ENCODE data around the gene PALLD. TPM values are rescaled to one million over a fixed set of nuclear protein-coding genes. Genes with fewer than 3 reads are reported as not detected.

Gene PALLD
- total RNA-seq, 2 experiments from 2014 or later: 0.49 to 0.78 TPM

- Histone ChIP-seq H3K27me3 (ENCODE audit: control insufficient read depth in 1 of 2, insufficient read depth in 2 of 2, low read length in 2 of 2) (no peaks in the 10 kb centered on the region), H3K4me3 (ENCODE audit: low read length) (no peak overlapping the region), H3K9me3 (ENCODE audit: control insufficient read depth in 1 of 2, insufficient read depth in 1 of 2, low read length in 2 of 2) (no peaks in the 10 kb centered on the region), H3K4me1 (ENCODE audit: insufficient read depth, low read length) (peaks cover 6% of the 10 kb centered on the region), H3K27ac (ENCODE audit: low read depth in 1 of 2, low read length in 2 of 2) (no peak overlapping the region), H3K36me3 (ENCODE audit: insufficient read depth, low read length) (no peaks in the 10 kb centered on the region)
- no peak for DNase-seq
- Mint-ChIP-seq H3K4me3 (no peak overlapping the region), H3K27ac (no peak overlapping the region), H3K4me1 (ENCODE audit: low read depth) (peaks cover 12% of the 10 kb centered on the region), H3K36me3 (ENCODE audit: low read depth) (no peaks in the 10 kb centered on the region), H3K9me3 (no peaks in the 10 kb centered on the region), H3K27me3 (peaks cover 4% of the 10 kb centered on the region)
- ChIA-PET CTCF (no interaction called here), POLR2A (no interaction called here)
- TF ChIP-seq CTCF (IDR thresholded peaks at IDR 0.05): no peak
- intact Hi-C loops (cut with DNase I, micrococcal nuclease): no loop called here
- ATAC-seq (ENCODE audit: poor library complexity): no peak
Observed at GRCh38 chr4:168857009-168857408, 360.2 kb downstream of the PALLD start.

- Histone ChIP-seq H3K36me3 (ENCODE audit: insufficient read depth, low read length) (no peaks in the 10 kb centered on the region), H3K4me3 (ENCODE audit: low read length) (no peak overlapping the region), H3K27me3 (ENCODE audit: control insufficient read depth in 1 of 2, insufficient read depth in 2 of 2, low read length in 2 of 2) (no peaks in the 10 kb centered on the region), H3K4me1 (ENCODE audit: insufficient read depth, low read length) (peaks cover 6% of the 10 kb centered on the region), H3K27ac (ENCODE audit: low read depth in 1 of 2, low read length in 2 of 2) (no peak overlapping the region), H3K9me3 (ENCODE audit: control insufficient read depth in 1 of 2, insufficient read depth in 1 of 2, low read length in 2 of 2) (no peaks in the 10 kb centered on the region)
- Mint-ChIP-seq H3K36me3 (ENCODE audit: low read depth) (no peaks in the 10 kb centered on the region), H3K9me3 (no peaks in the 10 kb centered on the region), H3K4me1 (ENCODE audit: low read depth) (peaks cover 12% of the 10 kb centered on the region), H3K27ac (no peak overlapping the region), H3K4me3 (no peak overlapping the region), H3K27me3 (peaks cover 4% of the 10 kb centered on the region)
- ChIA-PET POLR2A (no interaction called here), CTCF (no interaction called here)
- intact Hi-C loops (cut with DNase I, micrococcal nuclease): no loop called here
- no peak for TF ChIP-seq CTCF (IDR thresholded peaks at IDR 0.05)
- ATAC-seq (ENCODE audit: poor library complexity) (no peak), DNase-seq (no peak)
Observed at GRCh38 chr4:168857546-168858314, 360.9 kb downstream of the PALLD start.

GRCh38 chr4:168859100-168859499 lies 362.2 kb downstream of the PALLD start:
- Mint-ChIP-seq H3K9me3 (no peaks in the 10 kb centered on the region), H3K36me3 (ENCODE audit: low read depth) (no peaks in the 10 kb centered on the region), H3K27me3 (no peaks in the 10 kb centered on the region), H3K4me3 (no peak overlapping the region), H3K27ac (no peak overlapping the region), H3K4me1 (ENCODE audit: low read depth) (peaks cover under 1% of the 10 kb centered on the region)
- Histone ChIP-seq H3K27ac (ENCODE audit: low read depth in 1 of 2, low read length in 2 of 2) (no peak overlapping the region), H3K9me3 (ENCODE audit: control insufficient read depth in 1 of 2, insufficient read depth in 1 of 2, low read length in 2 of 2) (no peaks in the 10 kb centered on the region), H3K4me3 (ENCODE audit: low read length) (no peak overlapping the region), H3K36me3 (ENCODE audit: insufficient read depth, low read length) (no peaks in the 10 kb centered on the region), H3K4me1 (ENCODE audit: insufficient read depth, low read length) (no peaks in the 10 kb centered on the region), H3K27me3 (ENCODE audit: control insufficient read depth in 1 of 2, insufficient read depth in 2 of 2, low read length in 2 of 2) (no peaks in the 10 kb centered on the region)
- TF ChIP-seq CTCF (IDR thresholded peaks at IDR 0.05): no peak
- CTCF ChIA-PET: no interaction called here
- intact Hi-C loops (cut with DNase I, micrococcal nuclease): no loop called here
- no peak for ATAC-seq (ENCODE audit: poor library complexity)
- POLR2A ChIA-PET: no interaction called here
- no peak for DNase-seq
